Bronchial epithelial cell (primary cell): Measurements from ENCODE around the gene PWWP2B. TPM values are rescaled to one million over a fixed set of nuclear protein-coding genes. Genes with fewer than 3 reads are reported as not detected.

Experiments
- DNase-seq: peaks from one replicate; pipeline ENCODE4 v3.0.0-alpha.2; 2010; ENCODE audit warnings: low read depth
- FAIRE-seq: peaks from 2 replicates; lab custom pipeline; 2011; peaks lifted over from hg19 to GRCh38; lab: Jason Lieb, UNC
- H3K27me3 ChIP-seq: 2 replicates; pipeline ENCODE4 v1.5.1; 2011; ENCODE audit warnings: low read length; ENCODE audit not compliant: control insufficient read depth, insufficient read depth
- H3K36me3 ChIP-seq: 2 replicates; pipeline ENCODE4 v1.5.1; 2011; ENCODE audit warnings: low read length; ENCODE audit not compliant: control insufficient read depth, insufficient read depth
- H3K4me3 ChIP-seq: 2 replicates; pipeline ENCODE4 v1.5.1; 2011; ENCODE audit warnings: mild to moderate bottlenecking, low read depth, low read length, control low read depth
- total RNA-seq: library from RNA; depleted of rRNA; stranded (reverse); fragments of >200 nt; gene quantifications from 2 replicates; pipeline ENCODE4 v1.2.1, GENCODE V29; 2014
- TF ChIP-seq, protein P1 (sequence below): IDR thresholded peaks from 2 replicates; pipeline ENCODE4 v1.5.1; 2011; ENCODE audit warnings: mild to moderate bottlenecking, moderate library complexity, low read length, control low read depth, inconsistent platforms; ENCODE audit not compliant: insufficient read depth, severe bottlenecking

PWWP2B gene
- 39.4 and 40.0 TPM in 2 replicates for total RNA-seq

DNA sequence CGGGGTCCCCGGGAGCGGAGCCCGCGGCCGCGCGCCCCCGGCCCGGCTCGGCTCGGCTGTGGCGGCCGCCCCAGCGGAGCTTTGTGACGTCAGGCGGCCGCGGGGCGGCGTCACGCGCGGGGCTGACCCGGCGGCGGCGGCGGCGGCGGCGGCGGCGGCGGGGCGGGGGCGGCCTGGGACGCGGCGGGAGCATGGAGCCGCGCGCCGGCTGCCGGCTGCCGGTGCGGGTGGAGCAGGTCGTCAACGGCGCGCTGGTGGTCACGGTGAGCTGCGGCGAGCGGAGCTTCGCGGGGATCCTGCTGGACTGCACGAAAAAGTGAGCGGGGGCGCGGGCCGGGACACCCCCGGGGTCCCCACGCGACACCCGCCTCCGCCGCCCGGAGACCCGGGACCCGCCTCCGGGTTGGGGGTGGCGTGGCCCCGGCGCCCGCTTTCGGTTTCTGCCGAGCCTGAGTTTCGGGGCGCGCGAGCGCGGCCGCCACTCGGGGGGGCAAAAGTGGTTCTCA lies at the start of gene PWWP2B:
PWWP2B (plus strand) TSS at position 165 of the 506 bp plus-strand sequence; CDS start at position 192, 27 bp downstream.
- FAIRE-seq (no peak), DNase-seq (no peak)
- H3K4me3 ChIP-seq: peak within 1 kb of the TSS; percentile 75
- TF ChIP-seq, protein P1, sequence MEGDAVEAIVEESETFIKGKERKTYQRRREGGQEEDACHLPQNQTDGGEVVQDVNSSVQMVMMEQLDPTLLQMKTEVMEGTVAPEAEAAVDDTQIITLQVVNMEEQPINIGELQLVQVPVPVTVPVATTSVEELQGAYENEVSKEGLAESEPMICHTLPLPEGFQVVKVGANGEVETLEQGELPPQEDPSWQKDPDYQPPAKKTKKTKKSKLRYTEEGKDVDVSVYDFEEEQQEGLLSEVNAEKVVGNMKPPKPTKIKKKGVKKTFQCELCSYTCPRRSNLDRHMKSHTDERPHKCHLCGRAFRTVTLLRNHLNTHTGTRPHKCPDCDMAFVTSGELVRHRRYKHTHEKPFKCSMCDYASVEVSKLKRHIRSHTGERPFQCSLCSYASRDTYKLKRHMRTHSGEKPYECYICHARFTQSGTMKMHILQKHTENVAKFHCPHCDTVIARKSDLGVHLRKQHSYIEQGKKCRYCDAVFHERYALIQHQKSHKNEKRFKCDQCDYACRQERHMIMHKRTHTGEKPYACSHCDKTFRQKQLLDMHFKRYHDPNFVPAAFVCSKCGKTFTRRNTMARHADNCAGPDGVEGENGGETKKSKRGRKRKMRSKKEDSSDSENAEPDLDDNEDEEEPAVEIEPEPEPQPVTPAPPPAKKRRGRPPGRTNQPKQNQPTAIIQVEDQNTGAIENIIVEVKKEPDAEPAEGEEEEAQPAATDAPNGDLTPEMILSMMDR: no peak
- no peaks in the 10 kb centered on the region for H3K27me3 ChIP-seq
- H3K36me3 ChIP-seq: peaks cover 2% of the 10 kb centered on the region

DNA sequence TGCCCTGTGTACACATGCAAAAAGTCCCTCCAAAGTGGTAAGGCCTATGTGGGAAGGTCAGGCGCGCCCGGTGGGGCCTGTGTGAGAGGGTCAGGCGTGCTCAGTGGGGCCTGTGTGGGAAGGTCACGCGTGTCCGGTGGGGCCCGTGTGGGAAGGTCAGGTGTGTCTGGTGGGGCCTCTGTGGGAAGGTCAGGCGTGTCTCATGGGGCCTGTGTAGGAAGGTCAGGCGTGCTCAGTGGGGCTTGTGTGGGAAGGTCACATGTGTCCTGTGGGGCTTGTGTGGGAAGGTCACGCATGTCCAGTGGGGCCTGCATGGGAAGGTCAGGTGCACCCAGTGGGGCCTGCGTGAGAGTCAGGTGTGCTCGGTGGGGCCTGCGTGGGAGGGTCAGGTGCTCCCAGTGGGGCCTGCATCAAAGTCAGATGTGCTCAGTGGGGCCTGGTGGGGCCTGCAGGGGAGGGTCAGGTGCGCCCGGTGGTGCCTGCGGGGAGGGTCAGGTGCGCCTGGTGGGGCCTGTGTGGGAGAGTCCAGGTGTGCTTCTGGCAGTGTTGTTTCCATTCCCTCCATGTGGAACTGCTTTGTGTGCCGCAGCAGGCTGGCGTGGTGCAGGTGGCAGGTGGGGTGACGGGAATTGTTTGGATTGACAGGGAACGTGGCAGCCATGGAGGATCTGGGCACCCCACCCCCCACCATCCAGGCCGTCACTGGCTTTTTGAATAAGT lies 49.6 kb upstream of the PWWP2B start:
- Histone ChIP-seq H3K4me3 (no peak overlapping the region), H3K27me3 (no peaks in the 10 kb centered on the region), H3K36me3 (no peaks in the 10 kb centered on the region)
- DNase-seq: no peak
- TF ChIP-seq, protein P1: no peak
- FAIRE-seq: no peak

DNA sequence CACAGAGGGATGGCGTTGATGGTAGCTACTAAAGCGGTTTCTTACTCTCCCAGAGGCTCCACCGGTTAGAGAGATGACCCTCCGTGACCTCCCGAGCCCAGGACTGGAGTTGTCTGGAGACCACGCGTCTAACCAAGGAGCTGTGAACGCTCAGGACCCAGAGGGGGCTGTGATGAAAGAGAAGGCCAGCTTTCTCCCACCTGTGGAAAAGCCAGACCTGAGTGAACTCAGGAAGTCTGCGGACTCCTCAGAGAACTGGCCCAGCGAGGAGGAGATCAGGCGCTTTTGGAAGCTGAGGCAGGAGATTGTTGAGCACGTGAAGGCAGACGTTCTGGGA lies 49.1 kb upstream of the PWWP2B start:
- Histone ChIP-seq H3K36me3 (no peaks in the 10 kb centered on the region), H3K4me3 (no peak overlapping the region), H3K27me3 (no peaks in the 10 kb centered on the region)
- FAIRE-seq (no peak), DNase-seq (no peak)
- TF ChIP-seq, protein P1: no peak

DNA sequence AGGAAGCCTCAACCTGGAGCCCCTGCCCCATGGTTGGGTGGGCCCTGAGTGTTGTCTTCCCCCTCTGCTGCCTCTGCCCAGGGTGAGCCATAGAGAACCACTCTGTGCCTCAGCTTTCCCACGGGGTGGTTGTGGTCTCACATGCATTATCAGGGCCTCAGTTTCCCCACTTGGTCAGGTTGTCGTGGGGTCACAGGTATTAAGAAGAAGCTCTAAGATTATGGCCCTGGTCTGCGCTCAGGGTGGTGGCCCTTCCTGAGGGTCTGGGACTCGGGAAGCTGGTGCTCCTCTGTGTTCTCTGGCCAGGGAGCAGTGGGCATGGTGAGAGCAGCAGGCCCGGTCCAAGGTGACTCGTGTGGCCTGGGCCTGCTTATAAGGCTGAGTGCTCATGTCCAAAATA lies 47.2 kb upstream of the PWWP2B start:
- TF ChIP-seq, protein P1: no peak
- H3K36me3 ChIP-seq: no peaks in the 10 kb centered on the region
- DNase-seq: no peak
- no peaks in the 10 kb centered on the region for H3K27me3 ChIP-seq
- H3K4me3 ChIP-seq: no peak overlapping the region
- no peak for FAIRE-seq

DNA sequence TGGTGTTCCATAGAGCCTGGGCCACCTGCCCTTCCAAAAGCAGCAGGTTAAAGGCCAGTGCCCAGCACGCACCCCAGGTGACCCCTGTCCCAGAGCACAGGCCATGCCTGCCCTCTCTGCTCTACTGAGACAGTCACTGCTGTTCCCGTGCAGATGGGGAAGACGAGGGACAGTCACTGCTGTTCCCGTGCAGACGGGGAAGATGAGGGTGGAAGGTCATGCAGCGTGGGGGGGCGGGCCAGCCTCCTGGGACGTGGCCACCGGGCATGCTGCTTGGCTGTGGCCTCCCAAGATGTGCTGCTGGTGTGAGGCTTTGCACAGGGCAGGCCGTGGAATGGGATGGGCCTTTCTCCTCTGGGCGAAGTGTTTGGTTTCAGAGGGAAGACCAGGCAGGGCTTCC lies 46.6 kb upstream of the PWWP2B start:
- Histone ChIP-seq H3K36me3 (no peaks in the 10 kb centered on the region), H3K27me3 (no peaks in the 10 kb centered on the region), H3K4me3 (no peak overlapping the region)
- TF ChIP-seq, protein P1: no peak
- FAIRE-seq (no peak), DNase-seq (no peak)
